NT2/D1 (cell line): Measurements from ENCODE around the gene CLDN19.
"Not testable (repeated sequence)": the region's sequence is repeated elsewhere in the genome, so short reads cannot be mapped to it uniquely, and the experiment has no call there.

Experiments used
- DNase-seq: peaks from one replicate; pipeline ENCODE4 v3.0.0-alpha.2; 2011; ENCODE audit warnings: low read depth, low spot score
- H3K27me3 ChIP-seq: 2 replicates; pipeline ENCODE4 v1.6.0; 2011; ENCODE audit warnings: mild to moderate bottlenecking; ENCODE audit not compliant: insufficient read length, insufficient read depth
- H3K36me3 ChIP-seq: 2 replicates; pipeline ENCODE4 v1.6.1; 2011; ENCODE audit warnings: mild to moderate bottlenecking, low read length, mixed read lengths; ENCODE audit not compliant: insufficient read depth, insufficient read length
- H3K4me1 ChIP-seq: 2 replicates; pipeline ENCODE4 v1.5.1; 2011; ENCODE audit not compliant: insufficient read depth, insufficient read length
- H3K4me3 ChIP-seq: 2 replicates; pipeline ENCODE4 v1.5.1; 2011; ENCODE audit warnings: low read depth; ENCODE audit not compliant: insufficient read length
- H3K9ac ChIP-seq: 2 replicates; pipeline ENCODE4 v1.6.0; 2011; ENCODE audit warnings: low read depth; ENCODE audit not compliant: insufficient read length
- H3K9me3 ChIP-seq: 2 replicates; pipeline ENCODE4 v1.5.1; 2011; ENCODE audit warnings: mild to moderate bottlenecking, low read length; ENCODE audit not compliant: insufficient read depth
- SUZ12 ChIP-seq: IDR thresholded peaks from 2 replicates; pipeline ENCODE4 v1.6.1; 2011; ENCODE audit not compliant: insufficient read length, insufficient read depth; ENCODE audit errors: extremely low read depth
- YY1 ChIP-seq: IDR thresholded peaks from 2 replicates; pipeline ENCODE4 v1.6.1; 2011; ENCODE audit not compliant: insufficient read length, insufficient read depth
- ZNF274 ChIP-seq: IDR thresholded peaks from 2 replicates; pipeline ENCODE4 v1.6.1; 2011; ENCODE audit warnings: mild to moderate bottlenecking, low read depth, low read length

The CLDN19 gene

GRCh38 chr1:42720868-42721267, 19.2 kb downstream of the CLDN19 start:
- no peaks in the 10 kb centered on the region for H3K27me3 ChIP-seq
- no peak for DNase-seq

GRCh38 chr1:42714441-42714840, 25.6 kb downstream of the CLDN19 start:
- DNase-seq, H3K4me3 ChIP-seq: not testable (repeated sequence)
- peaks cover 58% of the 10 kb centered on the region for H3K36me3 ChIP-seq

More at GRCh38 chr1:42720868-42721267, 19.2 kb downstream of the CLDN19 start:
- TF ChIP-seq ZNF274 (no peak), SUZ12 (no peak), YY1 (no peak)
- no peak overlapping the region for H3K9ac ChIP-seq
- no peaks in the 10 kb centered on the region for H3K4me1 ChIP-seq
- no peaks in the 10 kb centered on the region for H3K9me3 ChIP-seq
- H3K4me3 ChIP-seq: no peak overlapping the region
- peaks cover 28% of the 10 kb centered on the region for H3K36me3 ChIP-seq

GRCh38 chr1:42713293-42713692, 26.7 kb downstream of the CLDN19 start:
- no peak for TF ChIP-seq YY1
- TF ChIP-seq SUZ12: no peak
- TF ChIP-seq ZNF274: no peak
- no peaks in the 10 kb centered on the region for H3K9me3 ChIP-seq
- DNase-seq: no peak
- peaks cover 56% of the 10 kb centered on the region for H3K36me3 ChIP-seq
- no peak overlapping the region for H3K4me3 ChIP-seq
- H3K27me3 ChIP-seq: no peaks in the 10 kb centered on the region
- no peak overlapping the region for H3K9ac ChIP-seq
- H3K4me1 ChIP-seq: no peaks in the 10 kb centered on the region

More at GRCh38 chr1:42714441-42714840, 25.6 kb downstream of the CLDN19 start:
- not testable (repeated sequence) for H3K27me3 ChIP-seq, H3K4me1 ChIP-seq, H3K9me3 ChIP-seq, H3K9ac ChIP-seq

- not testable (repeated sequence) for H3K4me3 ChIP-seq, H3K9me3 ChIP-seq, DNase-seq, H3K9ac ChIP-seq, H3K4me1 ChIP-seq, H3K27me3 ChIP-seq
- H3K36me3 ChIP-seq: peaks cover 56% of the 10 kb centered on the region
Measured at GRCh38 chr1:42712808-42713207, 27.2 kb downstream of the CLDN19 start.

GRCh38 chr1:42703888-42704464, 36.1 kb downstream of the CLDN19 start:
- no peak for DNase-seq
- TF ChIP-seq ZNF274 (no peak), YY1 (no peak), SUZ12 (no peak)
- no peaks in the 10 kb centered on the region for H3K4me1 ChIP-seq
- no peaks in the 10 kb centered on the region for H3K27me3 ChIP-seq
- H3K9me3 ChIP-seq: no peaks in the 10 kb centered on the region
- H3K9ac ChIP-seq: no peak overlapping the region
- H3K4me3 ChIP-seq: no peak overlapping the region
- H3K36me3 ChIP-seq: peaks cover 92% of the 10 kb centered on the region

GRCh38 chr1:42700006-42700405, 40.0 kb downstream of the CLDN19 start:
- no peaks in the 10 kb centered on the region for H3K27me3 ChIP-seq
- no peaks in the 10 kb centered on the region for H3K4me1 ChIP-seq
- H3K4me3 ChIP-seq: no peak overlapping the region
- no peaks in the 10 kb centered on the region for H3K9me3 ChIP-seq
- no peak for TF ChIP-seq SUZ12
- no peak for TF ChIP-seq YY1
- no peak for TF ChIP-seq ZNF274
- DNase-seq: no peak
- H3K9ac ChIP-seq: no peak overlapping the region
- H3K36me3 ChIP-seq: peaks cover 95% of the 10 kb centered on the region

GRCh38 chr1:42698081-42698813, 41.8 kb downstream of the CLDN19 start:
- Histone ChIP-seq H3K4me3 (no peak overlapping the region), H3K9ac (no peak overlapping the region), H3K27me3 (no peaks in the 10 kb centered on the region), H3K9me3 (no peaks in the 10 kb centered on the region), H3K36me3 (peaks cover 96% of the 10 kb centered on the region), H3K4me1 (no peaks in the 10 kb centered on the region)
- no peak for TF ChIP-seq ZNF274
- no peak for TF ChIP-seq YY1
- TF ChIP-seq SUZ12: no peak
- DNase-seq: no peak

GRCh38 chr1:42692911-42693310, 47.1 kb downstream of the CLDN19 start:
- Histone ChIP-seq H3K4me3 (no peak overlapping the region), H3K27me3 (no peaks in the 10 kb centered on the region), H3K9ac (no peak overlapping the region), H3K36me3 (peaks cover 85% of the 10 kb centered on the region), H3K4me1 (no peaks in the 10 kb centered on the region), H3K9me3 (no peaks in the 10 kb centered on the region)
- TF ChIP-seq ZNF274: no peak
- no peak for TF ChIP-seq SUZ12
- TF ChIP-seq YY1: no peak
- DNase-seq: no peak
